NT2/D1 (cell line): ENCODE results near the gene MYOZ1.
"Not testable (repeated sequence)": the region's sequence is repeated elsewhere in the genome, so short reads cannot be mapped to it uniquely, and the experiment has no call there.

Experiments
- SUZ12 ChIP-seq: IDR thresholded peaks from 2 replicates; pipeline ENCODE4 v1.6.1; 2011; ENCODE audit not compliant: insufficient read length, insufficient read depth; ENCODE audit errors: extremely low read depth
- YY1 ChIP-seq: IDR thresholded peaks from 2 replicates; pipeline ENCODE4 v1.6.1; 2011; ENCODE audit not compliant: insufficient read length, insufficient read depth
- ZNF274 ChIP-seq: IDR thresholded peaks from 2 replicates; pipeline ENCODE4 v1.6.1; 2011; ENCODE audit warnings: mild to moderate bottlenecking, low read depth, low read length

DNA sequence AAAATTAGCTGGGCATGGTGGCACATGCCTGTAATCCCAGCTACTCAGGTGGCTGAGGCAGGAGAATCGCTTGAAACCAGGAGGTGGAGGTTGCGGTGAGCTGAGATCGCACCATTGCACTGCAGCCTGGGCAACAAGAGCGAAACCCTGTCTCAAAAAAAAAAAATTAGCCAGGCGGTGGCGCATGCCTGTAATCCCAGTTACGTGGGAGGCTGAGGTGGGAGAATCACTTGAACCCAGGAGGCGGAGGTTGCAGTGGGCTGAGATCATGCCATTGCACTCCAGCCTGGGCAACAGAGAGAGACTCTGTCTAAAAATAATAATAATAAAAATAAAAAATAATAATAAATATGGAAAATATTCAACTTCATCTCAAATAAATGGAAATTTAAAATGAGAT, 24.1 kb downstream of the MYOZ1 start:
- not testable (repeated sequence) for TF ChIP-seq ZNF274, YY1, SUZ12
